Esophagus squamous epithelium (tissue), 4 donors: ENCODE measurements around the gene OLFML2A.

Experiments
- CTCF ChIP-seq, 6 experiments: fragments of 450-650 bp in 4 of 6; fragments of 200-600 bp in 2 of 6; sonication (generic) in 2 of 6; IDR thresholded peaks; one replicate each; pipeline ENCODE4 v1.5.1; 2016 to 2019; ENCODE audit warnings: antibody characterized with exemption in 6 of 6, mild to moderate bottlenecking in 4 of 6, moderate library complexity in 4 of 6
- POLR2A ChIP-seq, 4 donors: fragments of 450-650 bp; IDR thresholded peaks; one replicate each; pipeline ENCODE4 v1.6.1; 2017; ENCODE audit warnings: antibody characterized with exemption in 4 of 4, mild to moderate bottlenecking in 4 of 4, moderate library complexity in 3 of 4

- TF ChIP-seq CTCF (IDR thresholded peaks at IDR 0.05) = no peak
- no peak for TF ChIP-seq POLR2A (IDR thresholded peaks at IDR 0.05)
Measured at GRCh38 chr9:124797343-124798103, 20.6 kb downstream of the OLFML2A start.
